OCI-LY1 (cell line): ENCODE measurements around the gene PIAS1.

Source experiments
- H2AFZ ChIP-seq: fragments of 200-600 bp; sonication (generic), shearing (Covaris generic); 2 replicates; pipeline ENCODE4 v1.6.0; 2014; ENCODE audit warnings: antibody characterized with exemption, mild to moderate bottlenecking, low read length
- H3F3A ChIP-seq: fragments of 200-600 bp; sonication (generic), shearing (Covaris generic); 2 replicates; pipeline ENCODE4 v1.6.0; 2014; ENCODE audit warnings: mild to moderate bottlenecking, antibody characterized with exemption, low read length, moderate library complexity; ENCODE audit not compliant: insufficient read depth
- H3K27ac ChIP-seq: fragments of 200-600 bp; sonication (generic); 2 replicates; pipeline ENCODE4 v1.5.1; 2014; ENCODE audit warnings: low read length, mixed run types, mild to moderate bottlenecking, low read depth; ENCODE audit not compliant: poor library complexity, severe bottlenecking
- H3K27me3 ChIP-seq: fragments of 200-600 bp; sonication (generic); 2 replicates; pipeline ENCODE4 v1.6.0; 2014; ENCODE audit warnings: antibody characterized with exemption, mild to moderate bottlenecking, low read length, moderate library complexity; ENCODE audit not compliant: insufficient read depth
- H3K36me3 ChIP-seq: fragments of 200-600 bp; sonication (generic); 2 replicates; pipeline ENCODE4 v1.6.1; 2014; ENCODE audit warnings: mild to moderate bottlenecking, antibody characterized with exemption, low read length, moderate library complexity, mixed read lengths; ENCODE audit not compliant: insufficient read depth
- H3K4me1 ChIP-seq: fragments of 200-600 bp; sonication (generic); 2 replicates; pipeline ENCODE4 v1.5.1; 2014; ENCODE audit warnings: mild to moderate bottlenecking, low read length, moderate library complexity; ENCODE audit not compliant: insufficient read depth, severe bottlenecking
- H3K4me2 ChIP-seq: fragments of 200-600 bp; sonication (generic), shearing (Covaris generic); 2 replicates; pipeline ENCODE4 v1.6.1; 2014; ENCODE audit warnings: low read length
- H3K4me3 ChIP-seq: fragments of 200-600 bp; sonication (generic); 2 replicates; pipeline ENCODE4 v1.5.1; 2014; ENCODE audit warnings: low read length, low read depth, mild to moderate bottlenecking, mixed read lengths; ENCODE audit not compliant: poor library complexity, severe bottlenecking
- H3K79me2 ChIP-seq: fragments of 200-600 bp; shearing (Covaris generic); 2 replicates; pipeline ENCODE4 v1.6.1; 2016; ENCODE audit warnings: mixed run types, low read length, mixed read lengths; ENCODE audit not compliant: insufficient read depth
- H3K9ac ChIP-seq: fragments of 200-600 bp; sonication (generic), shearing (Covaris generic); 2 replicates; pipeline ENCODE4 v1.6.1; 2014; ENCODE audit warnings: mild to moderate bottlenecking, low read length, mixed read lengths
- H3K9me2 ChIP-seq: fragments of 200-600 bp; sonication (generic), shearing (Covaris generic); 2 replicates; pipeline ENCODE4 v1.6.1; 2014; ENCODE audit warnings: low read depth, mild to moderate bottlenecking, low read length, mixed read lengths
- H3K9me3 ChIP-seq: fragments of 200-600 bp; shearing (Covaris generic); 2 replicates; pipeline ENCODE4 v1.6.1; 2014; ENCODE audit warnings: low read length, mixed read lengths
- H4K20me1 ChIP-seq: fragments of 200-600 bp; sonication (generic), shearing (Covaris generic); 2 replicates; pipeline ENCODE4 v1.6.0; 2016; ENCODE audit warnings: mild to moderate bottlenecking, low read length; ENCODE audit not compliant: insufficient read depth
- CTCF ChIP-seq: fragments of 200-600 bp; sonication (generic), shearing (Covaris generic); IDR thresholded peaks from 2 replicates; pipeline ENCODE4 v1.5.1; 2017; ENCODE audit warnings: mild to moderate bottlenecking, antibody characterized with exemption, low read length, moderate library complexity, mixed read lengths
- EZH2 ChIP-seq: fragments of 200-600 bp; sonication (generic), shearing (Covaris generic); IDR thresholded peaks from 2 replicates; pipeline ENCODE4 v1.8.0; 2017; ENCODE audit warnings: borderline replicate concordance, mixed run types, mild to moderate bottlenecking, antibody characterized with exemption, low read length, moderate library complexity, mixed read lengths

PIAS1 gene

GRCh38 chr15:68017201-68017600 lies 36.9 kb upstream of the PIAS1 start:
- no peak overlapping the region for H3K27ac ChIP-seq
- H3K4me2 ChIP-seq: no peak overlapping the region
- no peaks in the 10 kb centered on the region for H3K79me2 ChIP-seq
- no peak overlapping the region for H3K9ac ChIP-seq
- H3K9me2 ChIP-seq: no peaks in the 10 kb centered on the region
- no peaks in the 10 kb centered on the region for H3F3A ChIP-seq
- H3K36me3 ChIP-seq: no peaks in the 10 kb centered on the region
- H3K4me3 ChIP-seq: no peak overlapping the region
- no peaks in the 10 kb centered on the region for H3K4me1 ChIP-seq
- no peak overlapping the region for H2AFZ ChIP-seq
- H3K27me3 ChIP-seq: no peaks in the 10 kb centered on the region
- no peaks in the 10 kb centered on the region for H3K9me3 ChIP-seq
- no peak for TF ChIP-seq CTCF
- TF ChIP-seq EZH2: no peak
- no peaks in the 10 kb centered on the region for H4K20me1 ChIP-seq

- Histone ChIP-seq H3K9me2 (no peaks in the 10 kb centered on the region), H3K4me2 (no peak overlapping the region), H3K36me3 (no peaks in the 10 kb centered on the region), H3K79me2 (no peaks in the 10 kb centered on the region), H3K27ac (no peak overlapping the region), H2AFZ (no peak overlapping the region), H3K27me3 (no peaks in the 10 kb centered on the region), H3F3A (no peaks in the 10 kb centered on the region), H4K20me1 (no peaks in the 10 kb centered on the region), H3K4me1 (no peaks in the 10 kb centered on the region), H3K4me3 (no peak overlapping the region), H3K9me3 (no peaks in the 10 kb centered on the region), H3K9ac (no peak overlapping the region)
- no peak for TF ChIP-seq CTCF
- TF ChIP-seq EZH2: no peak
Observed at GRCh38 chr15:68018797-68019444, 35.2 kb upstream of the PIAS1 start.

GRCh38 chr15:68019814-68020525 lies 34.1 kb upstream of the PIAS1 start:
- H3K9ac ChIP-seq: no peak overlapping the region
- no peak overlapping the region for H2AFZ ChIP-seq
- H3F3A ChIP-seq: no peaks in the 10 kb centered on the region
- no peaks in the 10 kb centered on the region for H3K27me3 ChIP-seq
- no peaks in the 10 kb centered on the region for H3K4me1 ChIP-seq
- no peak overlapping the region for H3K27ac ChIP-seq
- no peaks in the 10 kb centered on the region for H3K36me3 ChIP-seq
- H3K4me2 ChIP-seq: no peak overlapping the region
- TF ChIP-seq EZH2: no peak
- no peak for TF ChIP-seq CTCF
- no peaks in the 10 kb centered on the region for H3K9me2 ChIP-seq
- H3K4me3 ChIP-seq: no peak overlapping the region
- no peaks in the 10 kb centered on the region for H3K9me3 ChIP-seq
- no peaks in the 10 kb centered on the region for H4K20me1 ChIP-seq
- no peaks in the 10 kb centered on the region for H3K79me2 ChIP-seq
